GM12801 (cell line): ENCODE measurements around the gene KIAA1217.

ENCODE experiments used
- TF ChIP-seq, protein P1 (sequence below): IDR thresholded peaks from one replicate; pipeline ENCODE4 v1.5.1; 2011; ENCODE audit warnings: control low read depth; ENCODE audit not compliant: insufficient read length; ENCODE audit errors: extremely low read depth

The KIAA1217 gene

DNA sequence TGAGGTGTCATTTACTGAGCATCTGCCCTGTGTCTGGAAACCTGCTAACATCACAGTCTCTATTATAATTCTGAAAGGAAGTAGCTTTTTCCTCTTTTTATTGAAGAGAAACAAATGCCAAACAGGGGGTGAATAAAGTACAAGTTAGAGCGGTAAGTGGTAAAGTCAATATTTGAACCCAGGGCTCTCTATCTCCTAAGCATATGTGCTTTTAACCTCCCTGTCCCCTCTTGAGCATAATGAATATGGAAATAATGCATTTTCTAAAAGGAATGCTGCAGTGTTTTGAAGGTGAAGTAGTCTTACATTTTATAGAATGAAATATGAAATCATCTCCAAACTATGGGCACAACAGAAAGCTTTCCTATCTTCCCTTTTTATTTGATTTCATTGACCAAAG is 196.7 kb downstream of the KIAA1217 start:
- TF ChIP-seq, protein P1, sequence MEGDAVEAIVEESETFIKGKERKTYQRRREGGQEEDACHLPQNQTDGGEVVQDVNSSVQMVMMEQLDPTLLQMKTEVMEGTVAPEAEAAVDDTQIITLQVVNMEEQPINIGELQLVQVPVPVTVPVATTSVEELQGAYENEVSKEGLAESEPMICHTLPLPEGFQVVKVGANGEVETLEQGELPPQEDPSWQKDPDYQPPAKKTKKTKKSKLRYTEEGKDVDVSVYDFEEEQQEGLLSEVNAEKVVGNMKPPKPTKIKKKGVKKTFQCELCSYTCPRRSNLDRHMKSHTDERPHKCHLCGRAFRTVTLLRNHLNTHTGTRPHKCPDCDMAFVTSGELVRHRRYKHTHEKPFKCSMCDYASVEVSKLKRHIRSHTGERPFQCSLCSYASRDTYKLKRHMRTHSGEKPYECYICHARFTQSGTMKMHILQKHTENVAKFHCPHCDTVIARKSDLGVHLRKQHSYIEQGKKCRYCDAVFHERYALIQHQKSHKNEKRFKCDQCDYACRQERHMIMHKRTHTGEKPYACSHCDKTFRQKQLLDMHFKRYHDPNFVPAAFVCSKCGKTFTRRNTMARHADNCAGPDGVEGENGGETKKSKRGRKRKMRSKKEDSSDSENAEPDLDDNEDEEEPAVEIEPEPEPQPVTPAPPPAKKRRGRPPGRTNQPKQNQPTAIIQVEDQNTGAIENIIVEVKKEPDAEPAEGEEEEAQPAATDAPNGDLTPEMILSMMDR = no peak

DNA sequence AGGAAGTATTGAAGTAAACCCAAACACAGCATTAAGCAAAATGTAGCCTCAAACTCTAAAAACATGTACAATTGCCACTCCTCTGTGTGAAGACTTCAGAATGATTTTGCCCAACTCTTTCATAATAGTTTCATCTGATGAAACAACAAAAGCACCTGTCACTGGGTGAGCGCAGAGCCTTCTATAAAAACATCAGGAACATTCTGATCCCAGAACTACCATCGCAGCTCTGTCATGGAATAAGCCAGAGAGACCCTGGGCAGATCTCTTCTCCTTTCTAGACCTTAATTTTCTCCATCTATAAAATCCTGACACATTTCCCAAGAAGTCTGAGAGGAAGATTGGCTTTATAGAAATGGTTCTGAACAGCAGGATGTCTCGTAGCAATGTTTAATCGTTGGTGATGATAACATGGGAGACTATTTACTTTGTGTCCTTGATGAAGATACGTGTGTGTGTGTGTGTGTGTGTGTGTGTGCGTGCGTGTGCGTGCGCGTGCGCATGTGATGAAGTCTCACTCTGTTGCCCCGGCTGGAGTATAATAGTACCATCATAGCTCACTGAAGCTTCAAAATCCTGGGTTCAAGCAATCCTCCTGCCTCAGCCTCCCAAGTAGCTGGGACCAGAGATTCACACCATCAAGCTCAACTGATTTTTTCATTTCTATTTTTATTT is 198.0 kb downstream of the KIAA1217 start:
- TF ChIP-seq, protein P1 = no peak

DNA sequence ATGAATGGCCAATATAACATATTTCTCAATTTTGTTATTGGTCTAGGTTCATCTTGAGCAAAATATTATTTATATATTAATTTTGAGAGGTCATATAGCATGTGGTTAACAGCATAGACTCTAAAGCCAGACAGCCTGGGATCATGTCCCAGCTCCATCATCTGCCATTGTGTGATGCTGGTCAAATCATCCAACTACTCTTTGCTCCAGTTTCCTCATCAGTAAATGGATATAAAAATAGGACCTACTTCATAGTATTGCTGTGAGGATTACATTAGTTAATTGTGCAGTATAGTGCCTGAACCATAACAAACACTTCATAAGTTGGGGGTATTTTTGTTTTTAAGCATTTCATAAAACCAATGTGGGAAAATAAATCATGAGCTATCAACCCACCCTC is 199.0 kb downstream of the KIAA1217 start:
- TF ChIP-seq, protein P1 = no peak

DNA sequence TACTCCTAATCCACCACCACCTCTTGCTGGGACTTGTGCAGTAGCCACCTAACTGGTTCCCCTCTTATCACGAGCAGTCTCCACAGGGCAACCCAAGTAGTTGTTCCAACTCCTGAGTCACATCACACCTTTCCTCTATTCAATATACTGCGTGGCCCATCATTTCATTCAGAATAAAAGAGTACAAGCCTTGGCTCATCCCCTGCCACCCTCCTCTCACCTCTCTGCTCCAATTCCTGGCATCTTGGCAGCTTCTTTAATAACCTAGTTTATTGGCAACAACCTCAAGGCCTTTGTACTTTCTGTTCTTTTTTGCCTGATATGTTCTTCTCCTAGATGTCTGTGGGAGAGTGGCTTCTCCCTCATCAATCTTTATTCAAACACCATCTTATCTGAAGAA is 199.4 kb downstream of the KIAA1217 start:
- TF ChIP-seq, protein P1 = no peak

DNA sequence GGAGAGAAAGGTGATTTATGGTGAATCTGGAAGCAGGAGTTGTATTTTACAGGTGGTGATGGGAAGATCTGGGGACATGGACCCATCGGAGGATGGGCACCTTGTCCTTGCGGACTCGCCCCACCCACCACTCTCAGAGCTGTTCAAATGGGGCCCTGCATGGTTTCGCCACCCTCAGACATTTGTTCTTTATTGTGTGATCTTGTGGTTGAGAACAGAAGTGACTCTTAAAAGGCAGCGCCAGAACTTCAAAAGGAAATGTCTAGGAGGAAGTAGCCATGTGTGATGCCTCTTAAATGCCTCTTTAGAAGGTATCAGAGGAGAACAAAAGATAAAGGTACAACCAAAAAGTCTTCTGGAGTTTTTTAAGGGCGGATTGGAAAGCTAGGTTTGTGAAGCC is 205.7 kb downstream of the KIAA1217 start:
- TF ChIP-seq, protein P1 = no peak

DNA sequence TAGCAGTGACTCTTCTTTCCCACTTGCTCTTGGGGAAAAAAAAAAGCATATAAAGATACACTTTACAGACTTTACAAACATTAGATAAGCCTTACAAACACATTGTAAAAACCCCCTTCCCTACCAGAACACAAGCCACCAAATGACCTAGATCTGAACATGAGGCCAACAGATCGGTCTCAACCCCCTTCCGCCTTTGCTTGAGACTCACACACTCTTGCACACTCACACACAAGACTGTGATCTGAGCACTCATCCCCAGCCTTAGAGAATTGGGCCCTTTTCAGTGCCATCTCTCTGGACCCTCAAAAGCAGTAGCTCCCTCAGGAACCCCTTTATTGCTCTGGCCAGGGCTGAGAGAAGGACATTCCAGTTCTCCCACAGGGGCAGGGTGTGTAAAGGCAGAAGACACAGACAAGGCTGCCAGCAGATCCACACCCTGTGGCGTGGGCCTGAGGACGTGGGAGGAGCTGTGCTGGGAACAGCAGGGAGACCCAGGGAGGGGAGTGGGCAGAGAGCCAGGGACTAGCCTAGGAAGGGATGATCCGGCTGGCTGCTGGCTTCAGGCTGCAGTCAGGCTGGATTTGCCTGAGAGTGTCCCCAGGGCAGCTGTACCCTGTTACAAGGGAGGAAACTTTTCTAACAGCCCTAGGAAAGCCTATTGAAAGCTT is 206.7 kb downstream of the KIAA1217 start:
- TF ChIP-seq, protein P1 = no peak

DNA sequence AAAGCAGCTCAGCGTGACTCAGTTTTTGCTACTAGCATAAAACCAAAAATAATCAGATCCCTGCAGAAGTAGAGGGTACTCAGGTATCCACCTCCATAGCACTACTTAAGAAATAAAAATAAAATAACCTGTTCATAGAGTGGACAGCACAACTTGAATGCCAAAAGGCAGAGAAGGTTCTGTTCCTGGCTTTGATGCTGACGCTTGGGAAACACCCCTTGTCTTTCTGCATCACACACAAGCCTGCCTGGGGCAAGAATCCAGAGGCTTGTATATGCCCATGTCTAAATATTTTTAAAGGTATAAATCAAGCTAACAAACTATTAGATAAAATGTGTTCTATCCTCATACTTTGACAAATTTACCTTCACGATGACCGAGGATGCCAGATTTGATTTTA is 207.3 kb downstream of the KIAA1217 start:
- TF ChIP-seq, protein P1 = no peak
